Liver (tissue), 9 donors: Measurements from ENCODE around the gene AGT. TPM values are rescaled to one million over a fixed set of nuclear protein-coding genes. Genes with fewer than 3 reads are reported as not detected.
"Not testable (repeated sequence)": the region's sequence is repeated elsewhere in the genome, so short reads cannot be mapped to it uniquely, and the experiment has no call there.

Experiments
- DNase-seq: peaks from one replicate; pipeline ENCODE4 v3.0.0-alpha.2; 2017; ENCODE audit warnings: low spot score
- H3K27ac ChIP-seq, 2 donors: one replicate each; pipeline ENCODE4 v1.7.0; 2013; ENCODE audit warnings: inconsistent platforms in 2 of 2, low read length in 2 of 2, control low read depth in 1 of 2, low read depth in 1 of 2, mild to moderate bottlenecking in 1 of 2
- H3K27me3 ChIP-seq, 4 donors: one replicate each; pipeline versions ENCODE4 v1.6.1 to v1.7.0; 2013; ENCODE audit warnings: low read length in 3 of 4, inconsistent platforms in 1 of 4, mild to moderate bottlenecking in 1 of 4, moderate library complexity in 1 of 4; ENCODE audit not compliant: control insufficient read depth in 4 of 4, insufficient read depth in 4 of 4
- H3K36me3 ChIP-seq, 4 donors: one replicate each; pipeline versions ENCODE4 v1.6.1 to v1.7.0; 2013; ENCODE audit warnings: low read length in 3 of 4, mild to moderate bottlenecking in 3 of 4, low read depth in 1 of 4, moderate library complexity in 1 of 4; ENCODE audit not compliant: control insufficient read depth in 4 of 4, insufficient read depth in 3 of 4
- H3K4me1 ChIP-seq, 4 donors: one replicate each; pipeline versions ENCODE4 v1.6.1 to v1.7.0; 2013; ENCODE audit warnings: low read length in 3 of 4, mild to moderate bottlenecking in 3 of 4, moderate library complexity in 1 of 4; ENCODE audit not compliant: control insufficient read depth in 4 of 4, insufficient read depth in 4 of 4
- H3K4me3 ChIP-seq, 3 donors: one replicate each; pipeline versions ENCODE4 v1.6.1 to v1.7.0; 2013; ENCODE audit warnings: low read length in 3 of 3, control low read depth in 1 of 3, low read depth in 1 of 3, mild to moderate bottlenecking in 1 of 3
- H3K9ac ChIP-seq, 2 donors: one replicate each; pipeline ENCODE4 v1.7.0; 2013; ENCODE audit warnings: low read length in 2 of 2, mild to moderate bottlenecking in 2 of 2, moderate library complexity in 2 of 2, control low read depth in 1 of 2, low read depth in 1 of 2
- H3K9me3 ChIP-seq, 4 donors: one replicate each; pipeline versions ENCODE4 v1.6.1 to v1.7.0; 2013; ENCODE audit warnings: low read length in 3 of 4; ENCODE audit not compliant: control insufficient read depth in 4 of 4
- ATF3 ChIP-seq: IDR thresholded peaks from 2 replicates; pipeline ENCODE4 v1.6.1; 2016; ENCODE audit warnings: antibody characterized with exemption
- CTCF ChIP-seq: fragments of 150-350 bp; IDR thresholded peaks from 2 replicates; pipeline ENCODE4 v1.5.1; 2017; ENCODE audit warnings: improper control_type of control experiment, low read depth, low read length; ENCODE audit not compliant: missing input control
- EGR1 ChIP-seq, 2 donors: IDR thresholded peaks; 2 replicates each; pipeline ENCODE4 v1.6.1; 2016 to 2018; ENCODE audit warnings: antibody characterized with exemption in 2 of 2, low read depth in 2 of 2
- FOXA1 ChIP-seq: IDR thresholded peaks from 2 replicates; pipeline ENCODE4 v1.6.1; 2016; ENCODE audit warnings: antibody characterized with exemption
- FOXA2 ChIP-seq: IDR thresholded peaks from 2 replicates; pipeline ENCODE4 v1.6.1; 2016; ENCODE audit warnings: antibody characterized with exemption
- GABPA ChIP-seq, 2 donors: IDR thresholded peaks in 1 of 2; conservative IDR thresholded peaks in 1 of 2; 2 replicates each; pipeline ENCODE4 v1.6.1; 2016; ENCODE audit warnings: antibody characterized with exemption in 2 of 2, mild to moderate bottlenecking in 1 of 2, moderate library complexity in 1 of 2
- HNF4A ChIP-seq, 2 donors: conservative IDR thresholded peaks; 2 replicates each; pipeline ENCODE4 v1.6.1; 2016; ENCODE audit warnings: antibody characterized with exemption in 2 of 2, mild to moderate bottlenecking in 2 of 2
- HNF4G ChIP-seq: IDR thresholded peaks from 2 replicates; pipeline ENCODE4 v1.6.1; 2016; ENCODE audit warnings: antibody characterized with exemption
- JUND ChIP-seq, 2 donors: IDR thresholded peaks; 2 replicates each; pipeline ENCODE4 v1.6.1; 2016; ENCODE audit warnings: antibody characterized with exemption in 2 of 2
- MAX ChIP-seq: IDR thresholded peaks from 2 replicates; pipeline ENCODE4 v1.6.1; 2016; ENCODE audit warnings: antibody characterized with exemption
- NR2F2 ChIP-seq: IDR thresholded peaks from 2 replicates; pipeline ENCODE4 v1.6.1; 2016; ENCODE audit warnings: antibody characterized with exemption
- RAD21 ChIP-seq, 2 donors: IDR thresholded peaks; 2 replicates each; pipeline ENCODE4 v1.6.1; 2016; ENCODE audit warnings: antibody characterized with exemption in 2 of 2, mild to moderate bottlenecking in 2 of 2
- REST ChIP-seq: IDR thresholded peaks from 2 replicates; pipeline ENCODE4 v1.6.1; 2016; ENCODE audit warnings: antibody characterized with exemption, mild to moderate bottlenecking
- RXRA ChIP-seq, 2 donors: IDR thresholded peaks; 2 replicates each; pipeline ENCODE4 v1.6.1; 2017 to 2018; ENCODE audit warnings: antibody characterized with exemption in 2 of 2, mild to moderate bottlenecking in 1 of 2
- SP1 ChIP-seq: IDR thresholded peaks from 2 replicates; pipeline ENCODE4 v1.6.1; 2018; ENCODE audit warnings: antibody characterized with exemption, mild to moderate bottlenecking
- TAF1 ChIP-seq: conservative IDR thresholded peaks from 2 replicates; pipeline ENCODE4 v1.6.1; 2016; ENCODE audit warnings: antibody characterized with exemption, mild to moderate bottlenecking
- YY1 ChIP-seq: IDR thresholded peaks from 2 replicates; pipeline ENCODE4 v1.6.1; 2016; ENCODE audit warnings: antibody characterized with exemption, mild to moderate bottlenecking
- ZBTB33 ChIP-seq: IDR thresholded peaks from 2 replicates; pipeline ENCODE4 v1.6.1; 2016; ENCODE audit warnings: antibody characterized with exemption
- WGBS: extraction: QIAGEN DNeasy Blood & Tissue Kit; methylation state at CpG from one replicate; pipeline ENCODE4 v1.1.7; 2013; 5-methylcytosine and 5-hydroxymethylcytosine counted together
- polyA plus RNA-seq, 2 donors: library from polyadenylated mRNA; stranded (reverse) in 1 of 2; unstranded in 1 of 2; fragments of 200-250 nt in 1 of 2; fragments of >200 nt in 1 of 2; fragmentation: Nextera tagmentation in 1 of 2; extraction: Ambion mirVana in 1 of 2; gene quantifications; one replicate each; pipeline versions ENCODE4 v1.2.1 to v1.2.3, GENCODE V29; 2013 to 2015
- total RNA-seq, 2 donors: library from RNA; depleted of rRNA; stranded (reverse); fragments of >200 nt; gene quantifications; one replicate each; pipeline ENCODE4 v1.2.3, GENCODE V29; 2014
- donor health status: healthy.
- donor health status: healthy.
- donor health status: healthy.
- donor health status: healthy.
- donor health status: healthy.

Gene AGT
- total and polyA plus RNA-seq, 4 donors = 1,430 to 5,119 (median 2,089) TPM

- Histone ChIP-seq H3K27ac (no peak overlapping the region), H3K27me3 (no peaks in the 10 kb centered on the region), H3K9me3 (peaks cover 0 to 6% (median 0%) of the 10 kb centered on the region in 4 donors), H3K36me3 (no peaks in the 10 kb centered on the region), H3K9ac (no peak overlapping the region), H3K4me1 (peaks cover 3 to 31% (median 20%) of the 10 kb centered on the region in 4 donors), H3K4me3 (no peak overlapping the region)
- DNase-seq = no peak
- peak; percentile 42 to 59 for TF ChIP-seq RXRA (IDR thresholded peaks at IDR 0.05)
- TF ChIP-seq EGR1 (IDR thresholded peaks at IDR 0.05; ENCODE audit: low read depth in 2 of 2) = no peak
- TF ChIP-seq NR2F2 = no peak
- peak in 1 of 2 donors; percentile 28 for TF ChIP-seq RAD21 (IDR thresholded peaks at IDR 0.05)
- TF ChIP-seq FOXA1 = no peak
- peak; percentile 41 for TF ChIP-seq ATF3
- TF ChIP-seq FOXA2 = no peak
- peak; percentile 24 for TF ChIP-seq SP1
- peak; percentile 15 to 31 for TF ChIP-seq HNF4A (conservative IDR thresholded peaks at IDR 0.05)
- no peak for TF ChIP-seq TAF1
- TF ChIP-seq REST = no peak
- TF ChIP-seq HNF4G = no peak
- peak in 1 of 2 donors; percentile 67 for TF ChIP-seq JUND (IDR thresholded peaks at IDR 0.05)
- TF ChIP-seq ZBTB33 = no peak
- TF ChIP-seq YY1 = peak; percentile 33
- TF ChIP-seq MAX = no peak
- no peak for TF ChIP-seq GABPA (IDR thresholded peaks at IDR 0.05 in 1 of 2, conservative IDR thresholded peaks at IDR 0.05 in 1 of 2)
- TF ChIP-seq CTCF = no peak
- WGBS = 86% methylated on average over 1 of the region's 1 CpG
Observed at GRCh38 chr1:230717251-230717650, 3.3 kb upstream of the AGT start.

- H3K4me1 ChIP-seq = peaks cover 3 to 39% (median 26%) of the 10 kb centered on the region in 4 donors
- H3K27me3 ChIP-seq, H3K9me3 ChIP-seq, H3K4me3 ChIP-seq, H3K27ac ChIP-seq, H3K9ac ChIP-seq, DNase-seq, H3K36me3 ChIP-seq: not testable (repeated sequence)
- WGBS = 77% methylated on average over 3 of the region's 3 CpGs
Observed at GRCh38 chr1:230716453-230716852, 2.5 kb upstream of the AGT start.
